GM18873 (cell line): ENCODE measurements around the gene RPL21.
"Not testable (repeated sequence)": the region's sequence is repeated elsewhere in the genome, so short reads cannot be mapped to it uniquely, and the experiment has no call there.

Experiments used
- ATAC-seq: cut with Tn5 transposase; IDR thresholded peaks from one replicate; pipeline ENCODE4 v1.9.1; 2021; ENCODE audit warnings: mild to moderate bottlenecking, moderate library complexity, moderate number of reproducible peaks; ENCODE audit not compliant: unreplicated experiment, low FRiP score

The RPL21 gene

DNA sequence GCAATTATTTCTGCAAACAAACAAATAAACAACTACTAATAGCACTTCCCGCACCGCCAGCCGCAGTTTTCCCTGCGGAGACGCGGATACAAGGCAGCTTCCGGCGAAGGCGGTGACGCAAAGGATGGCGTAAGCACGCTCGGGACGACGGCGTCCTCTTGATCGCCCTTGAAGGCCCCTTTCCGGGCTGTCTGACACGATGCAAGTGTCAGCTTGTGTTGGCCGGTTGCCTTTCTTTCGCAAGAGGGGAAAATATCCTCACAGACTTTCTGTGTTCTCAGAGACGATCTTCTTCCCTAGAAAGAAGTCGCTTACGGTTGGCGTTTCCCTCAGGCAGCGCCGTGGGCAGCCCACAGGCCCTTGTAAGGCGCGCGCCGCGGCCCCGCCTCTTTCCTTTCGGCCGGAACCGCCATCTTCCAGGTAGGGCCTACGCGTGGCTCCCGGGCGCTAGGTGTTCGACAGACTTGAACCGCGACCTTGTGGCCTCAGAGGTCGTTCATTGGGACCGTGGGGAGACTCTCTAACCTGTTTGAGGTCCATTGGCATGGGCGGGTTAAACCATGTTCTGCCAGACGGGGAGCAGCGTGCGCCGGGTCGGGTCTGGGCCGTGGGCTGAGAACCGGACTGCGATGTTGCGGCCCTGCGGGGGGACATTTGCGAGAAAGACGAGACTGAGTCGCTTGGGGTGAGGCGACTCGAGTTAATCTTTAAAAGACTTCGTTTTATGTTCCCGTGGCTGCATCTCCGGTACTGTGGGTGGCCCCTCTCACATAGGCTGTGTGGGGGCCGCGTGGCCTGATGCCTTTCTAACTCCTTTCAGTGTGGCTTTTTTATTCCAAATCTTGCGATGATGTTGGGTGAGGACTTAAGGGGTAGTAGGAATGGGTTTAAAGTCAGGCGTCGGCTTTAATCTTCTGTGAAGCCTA lies at the start of gene RPL21:
Gene RPL21, plus strand, starts transcription at position 393 of the 926 bp plus-strand sequence. CDS start 2,219 bp downstream, outside the sequence.
- peak; percentile 96 for ATAC-seq

DNA sequence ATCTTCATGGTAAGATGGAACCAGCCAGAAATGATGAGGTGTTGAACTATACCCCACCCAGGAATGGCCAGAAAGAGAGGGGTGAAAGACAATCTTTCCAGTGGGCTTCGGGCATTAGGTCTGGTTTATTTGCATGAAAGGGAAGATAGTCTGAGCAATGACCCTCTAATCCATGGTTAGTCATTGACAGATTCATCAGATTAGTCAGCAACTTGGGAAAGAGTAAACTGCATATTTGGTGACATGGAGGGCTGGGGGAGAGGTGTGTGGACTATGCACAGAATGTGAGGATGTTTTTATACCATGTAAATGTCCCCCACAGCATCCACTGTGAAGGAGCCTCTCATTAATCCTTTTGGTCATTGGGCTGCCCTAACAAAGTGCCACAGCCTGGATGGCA lies 49.7 kb upstream of the RPL21 start:
- no peak for ATAC-seq

DNA sequence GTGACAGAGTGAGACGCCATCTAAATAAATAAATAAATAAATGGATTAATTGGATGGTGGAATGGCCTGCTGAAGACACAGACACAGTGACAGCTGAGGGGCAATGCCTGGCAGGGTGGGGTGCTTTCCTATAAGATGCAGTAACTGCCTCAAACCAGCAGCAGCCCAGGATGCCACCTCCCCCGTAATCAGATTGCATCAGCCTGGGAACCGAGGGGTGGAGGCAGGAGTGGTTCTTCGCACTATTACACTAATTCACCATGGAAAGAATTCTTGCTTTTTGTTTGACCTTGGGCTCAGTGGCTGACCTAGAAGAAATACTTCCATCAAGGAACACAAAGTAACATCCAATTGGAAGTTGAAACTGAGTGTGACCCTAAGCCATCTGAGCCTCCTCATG lies 48.2 kb upstream of the RPL21 start:
- ATAC-seq = no peak

DNA sequence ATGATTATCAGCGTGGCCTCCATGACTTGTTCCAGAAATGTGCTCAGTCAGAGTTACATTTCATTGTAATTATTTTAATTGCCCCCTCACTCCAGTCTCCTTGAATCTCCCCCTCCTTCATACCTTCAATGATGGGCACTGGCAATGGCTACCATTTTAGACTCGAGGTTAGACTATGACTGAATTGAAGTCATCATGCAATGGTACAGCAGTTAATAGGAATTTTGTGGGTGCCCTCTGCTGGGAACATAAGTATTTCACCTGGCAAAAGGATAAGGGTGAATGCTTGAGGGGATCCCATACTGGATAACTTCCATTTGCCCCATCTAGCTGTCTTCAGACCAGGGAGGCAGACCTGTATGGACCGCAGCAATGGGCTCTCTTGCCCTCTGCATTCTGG lies 47.5 kb upstream of the RPL21 start:
- no peak for ATAC-seq

DNA sequence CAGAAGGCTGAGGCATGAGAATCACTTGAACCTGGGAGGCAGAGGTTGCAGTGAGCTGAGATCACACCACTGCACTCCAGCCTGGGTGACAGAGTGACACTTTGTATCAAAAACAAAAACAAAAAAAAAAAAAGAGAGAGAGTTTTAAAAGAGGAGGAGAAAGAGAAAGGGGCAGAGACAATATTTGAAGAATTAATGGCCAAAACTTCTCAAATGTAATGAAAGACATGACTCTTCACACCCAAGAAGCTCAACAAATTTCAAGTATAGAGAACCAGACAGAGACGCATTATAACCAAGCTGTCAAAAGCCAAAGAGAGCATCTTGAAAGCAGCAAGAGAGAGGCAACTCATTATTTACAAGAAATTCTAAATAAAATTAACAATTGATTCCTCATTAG lies 42.8 kb upstream of the RPL21 start:
- no peak for ATAC-seq

DNA sequence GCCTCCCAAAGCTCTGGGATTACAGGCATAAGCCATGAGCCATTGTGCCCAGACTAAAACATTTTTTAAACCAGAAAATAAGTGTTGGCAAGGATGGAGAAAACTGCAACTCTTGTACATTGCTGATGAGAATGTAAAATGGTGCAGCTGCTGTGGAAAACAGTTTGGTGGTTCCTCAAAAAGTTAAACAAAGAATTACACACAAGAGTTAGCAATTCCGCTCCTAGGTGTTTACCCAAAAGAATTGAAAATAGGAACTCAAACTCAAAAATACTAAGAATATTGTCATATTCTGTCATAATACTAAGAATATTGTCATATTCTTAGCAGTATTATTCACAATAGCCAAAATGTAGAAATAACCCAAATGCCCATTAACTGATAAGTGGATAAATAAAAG lies 40.1 kb upstream of the RPL21 start:
- ATAC-seq = no peak

DNA sequence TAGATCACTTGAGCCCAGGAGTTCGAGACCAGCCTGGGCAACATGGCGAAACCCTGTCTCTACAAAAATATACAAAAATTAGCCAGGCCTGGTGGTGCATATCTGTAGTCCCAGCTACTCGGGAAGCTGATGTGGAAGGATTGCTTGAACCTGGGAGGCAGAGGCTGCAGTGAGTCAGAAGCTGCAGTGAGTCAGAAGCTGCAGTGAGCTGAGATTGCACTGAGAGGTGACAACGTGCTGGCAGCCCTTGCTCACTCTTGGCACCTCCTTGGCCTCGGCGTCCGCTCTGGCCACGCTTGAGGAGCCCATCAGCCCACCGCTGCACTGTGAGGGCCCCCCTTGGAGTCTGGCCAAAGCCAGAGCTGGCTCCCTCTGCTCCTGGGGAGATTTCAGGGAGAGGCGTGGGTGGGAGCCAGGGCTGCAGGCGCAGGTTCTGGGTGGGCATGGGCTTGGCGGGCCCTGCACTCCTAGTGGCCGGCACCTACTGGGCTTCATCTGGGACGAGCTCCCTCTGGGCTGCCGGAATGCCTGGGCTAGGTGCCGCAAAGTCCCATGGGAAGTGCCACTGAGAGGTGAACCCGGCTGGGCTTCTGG lies 39.5 kb upstream of the RPL21 start:
- ATAC-seq = no peak

DNA sequence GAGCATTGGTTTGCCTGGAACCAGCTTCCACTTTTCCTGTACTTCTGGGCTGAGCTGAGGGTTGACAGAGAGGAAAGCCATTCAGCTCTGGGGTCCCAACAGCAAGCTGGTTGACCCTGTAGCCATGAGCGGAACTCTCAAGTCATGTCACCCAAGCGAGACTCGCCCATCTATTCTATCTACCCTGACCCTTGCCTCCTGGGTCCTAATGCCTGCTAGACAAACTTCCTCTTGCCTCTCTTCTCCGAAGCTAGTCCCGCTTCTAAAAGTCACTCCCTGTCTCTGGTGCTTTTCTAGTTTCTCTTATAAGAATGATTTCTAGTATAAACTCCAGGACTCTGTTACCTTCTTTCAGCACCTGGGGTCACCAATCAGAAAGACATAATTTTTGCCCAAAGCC lies 38.0 kb upstream of the RPL21 start:
- ATAC-seq = not testable (repeated sequence)

DNA sequence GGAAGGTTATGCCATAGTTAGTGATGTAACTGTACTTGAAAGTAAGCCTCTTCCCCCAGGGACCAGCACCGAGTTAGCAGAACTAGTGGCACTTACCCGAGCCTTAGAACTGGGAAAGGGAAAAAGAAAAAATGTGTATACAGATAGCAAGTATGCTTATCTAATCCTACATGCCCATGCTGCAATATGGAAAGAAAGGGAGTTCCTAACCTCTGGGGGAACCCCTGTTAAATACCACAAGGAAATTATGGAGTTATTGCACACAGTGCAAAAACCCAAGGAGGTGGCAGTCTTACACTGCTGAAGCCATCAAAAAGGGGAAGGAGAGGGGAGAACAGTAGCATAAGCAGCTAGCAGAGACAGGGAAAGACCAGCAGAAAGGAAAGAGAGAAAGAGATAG lies 33.6 kb upstream of the RPL21 start:
- not testable (repeated sequence) for ATAC-seq

DNA sequence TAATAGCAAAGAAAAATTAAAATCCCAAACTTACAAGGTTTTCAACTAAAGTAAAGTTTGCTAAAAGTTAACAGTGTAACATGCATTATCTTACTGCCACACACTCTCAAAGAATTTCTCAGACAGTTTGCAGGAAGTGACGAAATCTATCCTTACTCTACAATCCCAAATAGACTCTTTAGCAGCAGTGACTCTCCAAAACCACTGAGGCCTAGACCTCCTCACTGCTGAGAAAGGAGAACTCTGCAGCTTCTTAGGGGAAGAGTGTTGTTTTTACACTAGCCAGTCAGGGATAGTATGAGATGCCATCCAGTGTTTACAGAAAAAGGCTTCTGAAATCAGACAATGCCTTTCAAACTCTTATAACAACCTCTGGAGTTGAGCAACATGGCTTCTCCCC lies 32.5 kb upstream of the RPL21 start:
- ATAC-seq = not testable (repeated sequence)

DNA sequence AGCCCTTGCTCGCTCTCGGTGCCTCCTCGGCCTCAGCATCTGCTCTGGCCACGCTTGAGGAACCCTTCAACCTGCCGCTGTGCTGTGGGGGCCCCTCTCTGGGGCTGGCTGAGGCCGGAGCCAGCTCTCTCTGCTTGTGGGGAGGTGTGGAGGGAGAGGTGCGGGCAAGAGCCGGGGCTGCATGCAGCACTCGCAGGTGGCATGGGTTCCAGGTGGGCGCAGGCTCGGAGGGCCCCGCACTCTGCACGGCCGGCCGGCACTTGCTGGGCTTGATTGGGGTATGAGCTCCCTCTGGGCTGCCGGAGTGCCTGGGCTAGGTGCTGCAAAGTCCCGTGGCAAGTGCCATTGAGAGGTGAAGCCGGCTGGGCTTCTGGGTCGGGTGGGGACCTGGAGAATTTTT lies 31.7 kb upstream of the RPL21 start:
- no peak for ATAC-seq

DNA sequence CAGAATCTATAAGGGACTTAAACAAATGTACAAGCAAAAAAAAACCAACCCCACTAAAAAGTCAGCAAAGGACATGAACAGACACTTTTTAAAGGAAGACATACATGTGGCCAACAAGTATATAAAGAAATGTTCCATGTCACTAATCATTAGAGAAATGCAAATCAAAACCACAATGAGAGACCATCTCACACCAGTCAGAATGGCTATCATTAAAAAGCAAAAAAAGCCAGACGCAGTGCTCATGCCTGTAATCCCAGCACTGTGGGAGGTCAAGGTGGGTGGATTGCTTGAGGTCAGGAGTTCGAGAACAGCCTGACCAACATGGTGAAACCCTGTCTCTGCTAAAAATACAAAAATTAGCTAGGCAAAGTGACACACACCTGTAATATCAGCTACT lies 29.3 kb upstream of the RPL21 start:
- ATAC-seq = not testable (repeated sequence)

DNA sequence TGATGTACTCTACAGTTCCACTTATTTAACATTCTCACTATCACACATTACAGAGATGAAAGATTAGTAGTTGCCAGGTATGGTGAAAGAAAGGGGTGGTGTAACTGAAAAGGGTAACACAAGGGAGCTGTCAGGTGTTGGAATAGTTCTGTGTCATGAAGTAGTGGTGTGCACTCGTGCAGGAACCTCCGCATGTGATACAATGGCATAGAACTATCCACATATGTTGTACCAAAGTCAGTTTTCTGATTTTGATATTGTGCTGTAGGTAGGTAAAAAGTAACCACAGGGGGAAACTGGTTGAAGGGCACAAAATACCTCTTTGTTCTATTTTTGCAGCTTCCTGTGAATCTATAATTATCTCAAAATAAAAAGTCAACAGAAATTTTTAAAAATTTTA lies 24.4 kb upstream of the RPL21 start:
- no peak for ATAC-seq

DNA sequence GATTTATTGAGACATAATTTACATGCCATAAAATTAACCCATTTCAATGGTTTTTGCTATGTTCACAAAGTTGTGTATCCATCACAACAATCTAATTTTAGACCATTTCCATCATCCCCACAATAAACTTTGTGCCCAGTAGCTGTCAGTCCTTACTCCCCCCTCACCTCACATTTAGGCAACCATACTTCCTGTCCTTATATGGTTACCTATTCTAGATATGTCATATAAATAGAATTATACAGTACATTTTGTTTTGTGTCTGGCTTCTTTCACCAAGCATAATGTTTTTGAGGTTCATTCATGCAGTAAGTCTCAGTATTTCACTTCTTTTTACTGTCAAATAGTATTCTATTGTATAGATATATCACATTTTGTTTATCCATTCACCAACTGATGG lies 23.2 kb upstream of the RPL21 start:
- ATAC-seq = no peak

DNA sequence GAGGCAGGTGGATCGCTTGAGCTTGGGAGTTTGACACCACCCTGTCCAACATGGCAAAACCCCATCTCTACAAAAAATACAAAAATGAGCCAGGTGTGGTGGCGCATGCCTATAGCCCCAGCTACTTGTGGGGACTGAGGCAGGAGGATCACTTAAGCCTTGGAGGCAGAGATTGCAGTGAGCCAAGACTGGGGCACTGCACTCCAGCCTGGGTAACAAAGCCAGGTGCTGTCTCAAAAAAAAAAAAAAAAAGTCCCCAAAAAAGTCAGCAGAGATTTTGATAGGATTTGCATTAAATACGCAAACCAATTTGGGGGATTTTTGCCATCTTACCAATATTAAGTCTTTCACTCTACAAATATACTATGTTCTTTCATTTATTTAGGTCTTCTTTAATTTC lies 21.7 kb upstream of the RPL21 start:
- ATAC-seq = no peak

DNA sequence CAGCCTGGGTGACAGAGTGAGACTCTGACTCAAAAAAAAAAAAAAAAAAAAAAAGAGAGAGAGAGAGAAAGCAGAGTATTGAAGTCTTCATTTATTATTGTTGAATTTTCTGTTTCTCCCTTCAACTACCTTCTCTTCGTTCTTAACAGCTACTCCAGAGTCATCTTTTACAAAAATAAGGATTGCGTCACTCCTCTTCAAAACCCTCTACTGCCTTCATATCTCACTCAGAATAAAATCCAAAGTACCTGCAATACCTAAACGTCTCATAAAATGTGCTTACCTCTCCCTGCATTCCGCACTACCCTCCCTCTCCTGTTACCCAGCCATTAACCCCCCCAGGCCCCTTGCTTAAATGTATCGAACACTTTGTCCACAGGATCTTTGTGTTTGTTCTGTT lies 17.4 kb upstream of the RPL21 start:
- no peak for ATAC-seq

DNA sequence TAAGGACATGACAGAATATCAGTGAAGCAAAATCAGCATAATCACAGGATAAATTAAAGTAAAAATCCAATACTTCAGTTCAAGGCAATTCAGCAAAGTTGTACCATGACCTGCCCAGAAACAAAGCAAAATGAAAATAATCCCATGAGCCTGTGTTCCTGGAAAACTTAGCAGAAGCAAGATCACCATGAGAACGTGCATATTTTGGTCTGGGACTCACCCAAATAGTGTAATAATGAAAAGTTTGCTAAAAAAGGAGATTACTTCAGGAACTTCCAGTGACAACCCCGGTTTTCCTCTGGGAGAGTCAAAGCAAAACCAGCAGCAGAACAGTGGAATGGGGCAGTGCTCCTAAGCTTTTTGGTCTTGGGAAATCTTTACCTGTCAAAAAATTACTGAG lies 14.9 kb upstream of the RPL21 start:
- ATAC-seq = no peak

DNA sequence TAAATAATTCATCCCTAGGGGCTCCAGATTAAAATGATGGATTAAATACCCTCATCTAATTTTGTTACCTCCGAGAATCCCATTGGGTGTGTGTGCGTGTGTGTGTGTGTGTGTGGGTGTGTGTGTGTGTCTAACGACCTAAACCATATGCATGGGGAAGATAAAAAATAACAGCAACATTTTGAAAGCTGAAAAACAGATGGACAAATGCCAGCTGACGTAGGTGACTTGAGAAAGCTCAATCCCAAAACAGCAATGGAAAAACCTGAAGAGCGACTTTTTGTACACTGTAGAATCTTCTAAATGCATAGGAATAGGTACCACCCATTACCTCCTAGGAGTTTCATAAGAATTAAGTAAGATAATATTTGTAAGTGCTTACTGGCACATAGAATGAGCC lies 8.7 kb upstream of the RPL21 start:
- ATAC-seq = no peak

DNA sequence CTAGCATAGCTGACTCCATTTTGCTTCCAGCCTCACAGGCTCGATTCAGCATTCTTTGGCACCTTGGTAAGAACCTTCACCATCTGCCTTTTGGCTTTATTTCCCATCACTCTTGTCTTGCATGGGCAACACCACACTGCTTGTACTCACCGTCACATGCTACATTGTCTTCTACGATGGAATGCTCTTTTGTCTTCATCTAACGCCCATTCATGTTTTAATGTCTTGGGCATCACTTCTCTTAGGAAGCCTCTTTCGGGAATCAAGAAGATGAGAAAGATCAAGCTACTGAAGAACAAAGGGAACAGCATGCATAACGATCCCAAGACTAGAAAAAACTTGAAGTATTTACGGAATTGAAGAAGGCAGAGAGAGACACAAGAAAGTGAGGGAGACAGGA lies 5.7 kb upstream of the RPL21 start:
- ATAC-seq = no peak

DNA sequence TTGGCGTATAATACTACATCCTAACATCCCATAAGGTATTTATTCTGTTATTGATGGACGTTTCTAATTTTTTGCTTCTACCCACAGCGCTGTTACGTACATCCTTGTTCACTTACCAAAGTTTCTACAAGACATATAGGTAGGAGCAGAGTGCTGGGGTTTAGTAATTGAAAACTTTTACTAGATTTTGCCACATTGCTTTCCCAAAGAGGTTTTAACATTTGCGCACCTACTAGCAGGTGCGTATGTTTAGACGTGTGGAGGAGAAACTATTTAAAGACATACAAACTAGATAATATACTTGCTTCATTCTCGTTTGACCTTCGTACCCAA lies 559 bp upstream of the RPL21 start:
- ATAC-seq = no peak

DNA sequence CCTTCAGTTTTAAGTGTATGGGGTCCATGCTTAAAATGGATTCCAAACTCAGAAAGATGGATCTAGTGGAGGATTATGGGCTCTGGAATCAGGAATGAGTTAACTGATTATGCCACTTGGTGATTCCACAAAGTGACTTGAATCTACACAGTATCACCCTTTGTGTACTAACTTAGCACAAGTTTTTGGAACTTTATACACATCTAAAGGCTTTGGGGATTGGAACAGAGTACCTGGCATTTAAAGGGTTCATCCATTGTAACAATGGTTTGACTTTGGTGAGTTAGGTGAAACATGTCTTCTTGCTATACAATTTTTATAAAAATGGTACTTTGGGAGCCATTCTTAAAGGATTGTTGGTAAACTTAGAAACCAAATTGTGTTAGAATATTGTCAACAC lies 1.1 kb downstream of the RPL21 start:
- no peak for ATAC-seq

DNA sequence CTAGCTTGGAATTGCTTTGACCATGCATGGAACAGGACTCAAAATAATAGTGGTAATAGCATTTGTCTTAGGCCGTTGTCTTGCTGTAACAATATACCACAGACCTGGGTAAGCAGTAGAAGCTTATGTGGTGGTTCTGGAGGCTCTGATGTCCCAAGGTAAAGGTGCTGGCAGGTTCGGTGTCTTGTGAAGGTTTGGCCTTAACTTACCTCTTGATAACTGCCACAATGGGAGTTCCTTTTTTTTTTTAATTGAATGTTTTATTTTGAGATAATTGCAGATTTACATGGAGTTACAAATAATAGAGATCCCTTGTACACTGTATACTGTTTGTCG lies 5.8 kb downstream of the RPL21 start:
- no peak for ATAC-seq
